GM19463 (cell line): ENCODE measurements around the gene DEPDC4.
A peak's percentile ranks its signal among the peaks of the same experiment; 100 is the strongest.

Experiments
- ATAC-seq: cut with Tn5 transposase; IDR thresholded peaks from one replicate; pipeline ENCODE4 v1.9.1; 2021; ENCODE audit warnings: mild to moderate bottlenecking, moderate library complexity; ENCODE audit not compliant: unreplicated experiment

DEPDC4 gene

GRCh38 chr12:100219328-100220109 lies 47.4 kb downstream of the DEPDC4 start:
- no peak for ATAC-seq

- no peak for ATAC-seq
Observed at GRCh38 chr12:100216337-100216736, 50.5 kb downstream of the DEPDC4 start.

GRCh38 chr12:100215209-100215608 lies 51.7 kb downstream of the DEPDC4 start:
- no peak for ATAC-seq

- no peak for ATAC-seq
Observed at GRCh38 chr12:100214518-100214917, 52.4 kb downstream of the DEPDC4 start.

- ATAC-seq = no peak
Observed at GRCh38 chr12:100213016-100213891, 53.6 kb downstream of the DEPDC4 start.

- no peak for ATAC-seq
Observed at GRCh38 chr12:100211698-100212097, 55.2 kb downstream of the DEPDC4 start.

- ATAC-seq = no peak
Observed at GRCh38 chr12:100208834-100209233, 58.0 kb downstream of the DEPDC4 start.

- ATAC-seq = no peak
Observed at GRCh38 chr12:100207311-100207710, 59.6 kb downstream of the DEPDC4 start.

- no peak for ATAC-seq
Observed at GRCh38 chr12:100201604-100202423, 65.1 kb downstream of the DEPDC4 start.

GRCh38 chr12:100200463-100201181 lies 66.3 kb downstream of the DEPDC4 start, which contains the start of gene ACTR6:
ACTR6 (plus strand) TSS chr12:100200815; CDS start chr12:100200852, 37 bp downstream.
- peak; percentile 84 for ATAC-seq

- peak; percentile 76 for ATAC-seq
Observed at GRCh38 chr12:100199347-100200149, 67.3 kb downstream of the DEPDC4 start.

- no peak for ATAC-seq
Observed at GRCh38 chr12:100199023-100199346, 67.9 kb downstream of the DEPDC4 start.

- no peak for ATAC-seq
Observed at GRCh38 chr12:100197486-100197885, 69.4 kb downstream of the DEPDC4 start.

- no peak for ATAC-seq
Observed at GRCh38 chr12:100193085-100193484, 73.8 kb downstream of the DEPDC4 start.
